ENCODE measurements around the gene ZIC5. TPM values are rescaled to one million over a fixed set of nuclear protein-coding genes. Genes with fewer than 3 reads are reported as not detected.

ZIC5 gene
- total RNA-seq, 2 donors from 2014 or later = not detected

DNA sequence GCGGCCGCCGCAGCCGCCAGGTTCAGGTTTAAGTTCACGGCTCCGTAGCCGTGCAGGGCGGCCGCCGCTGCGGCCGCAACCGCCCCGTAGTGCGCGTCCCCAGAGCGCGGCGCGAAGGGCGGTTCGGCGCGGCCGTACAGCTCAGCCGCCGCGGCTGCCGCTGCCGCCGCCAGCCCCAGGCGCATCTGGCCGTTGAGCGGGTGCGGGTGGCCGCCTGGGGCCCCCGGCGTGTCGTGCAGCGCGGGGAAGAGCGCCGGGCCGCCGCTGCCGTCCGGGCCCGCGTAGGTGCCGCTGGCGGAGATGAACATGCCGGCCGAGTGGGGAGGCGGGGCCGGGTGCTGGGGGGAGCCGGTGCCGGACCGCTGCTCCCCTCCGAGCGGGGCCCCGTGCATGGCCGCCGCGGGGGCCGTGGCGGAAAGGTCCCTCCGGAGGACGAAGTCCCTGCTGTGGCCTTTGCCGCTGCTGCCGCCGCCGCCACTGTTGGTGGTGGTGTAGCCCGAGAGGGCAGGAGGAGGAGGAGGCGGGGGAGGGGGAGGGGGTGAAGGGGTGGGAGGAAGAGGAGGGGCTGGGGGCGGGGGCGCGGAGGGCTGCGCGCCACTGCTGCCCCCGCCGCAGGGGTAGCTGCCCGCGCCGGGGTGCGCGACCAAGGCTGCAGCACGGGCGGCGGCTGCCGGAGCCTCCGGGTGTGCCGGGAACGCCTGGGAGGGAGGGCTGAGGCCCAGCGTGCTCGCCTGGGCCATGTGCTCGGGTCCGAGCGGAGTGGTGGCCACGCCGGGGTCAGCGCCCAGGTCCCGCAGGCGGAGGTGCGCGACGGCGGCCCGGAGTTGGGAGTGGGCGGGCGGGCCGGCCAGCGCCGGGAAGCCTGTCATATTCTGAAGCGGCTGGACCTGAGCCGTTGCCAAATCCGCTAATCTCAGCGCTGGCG lies 654 bp downstream of the ZIC5 start:
- Histone ChIP-seq H3K9me3 (no peaks in the 10 kb centered on the region), H3K27ac (no peak overlapping the region), H3K27me3 (replicated peaks; ENCODE audit: insufficient read depth) (peaks cover 46% of the 10 kb centered on the region), H3K4me1 (ENCODE audit: control insufficient read depth in 1 of 2, low read depth in 2 of 2) (peaks cover 19 to 35% of the 10 kb centered on the region in 2 donors), H3K4me3 (peak overlapping the region; percentile 56), H3K36me3 (no peaks in the 10 kb centered on the region)
- ATAC-seq (ENCODE audit: insufficient number of reproducible peaks, low FRiP score, low read depth) = no peak
- no peak for DNase-seq (ENCODE audit: low spot score)
- no peak for TF ChIP-seq CTCF (IDR thresholded peaks at IDR 0.05)

GRCh38 chr13:99969919-99970650 lies 1.5 kb downstream of the ZIC5 start:
- no peak for TF ChIP-seq CTCF (IDR thresholded peaks at IDR 0.05)
- H3K9me3 ChIP-seq = no peaks in the 10 kb centered on the region
- DNase-seq (ENCODE audit: low spot score) = no peak
- H3K4me3 ChIP-seq = peak overlapping the region; percentile 62
- no peak overlapping the region for H3K27ac ChIP-seq
- no peak for ATAC-seq (ENCODE audit: insufficient number of reproducible peaks, low FRiP score, low read depth)
- H3K4me1 ChIP-seq (ENCODE audit: control insufficient read depth in 1 of 2, low read depth in 2 of 2) = peaks cover 19 to 35% of the 10 kb centered on the region in 2 donors
- H3K27me3 ChIP-seq (replicated peaks; ENCODE audit: insufficient read depth) = peaks cover 45% of the 10 kb centered on the region
- H3K36me3 ChIP-seq = no peaks in the 10 kb centered on the region

DNA sequence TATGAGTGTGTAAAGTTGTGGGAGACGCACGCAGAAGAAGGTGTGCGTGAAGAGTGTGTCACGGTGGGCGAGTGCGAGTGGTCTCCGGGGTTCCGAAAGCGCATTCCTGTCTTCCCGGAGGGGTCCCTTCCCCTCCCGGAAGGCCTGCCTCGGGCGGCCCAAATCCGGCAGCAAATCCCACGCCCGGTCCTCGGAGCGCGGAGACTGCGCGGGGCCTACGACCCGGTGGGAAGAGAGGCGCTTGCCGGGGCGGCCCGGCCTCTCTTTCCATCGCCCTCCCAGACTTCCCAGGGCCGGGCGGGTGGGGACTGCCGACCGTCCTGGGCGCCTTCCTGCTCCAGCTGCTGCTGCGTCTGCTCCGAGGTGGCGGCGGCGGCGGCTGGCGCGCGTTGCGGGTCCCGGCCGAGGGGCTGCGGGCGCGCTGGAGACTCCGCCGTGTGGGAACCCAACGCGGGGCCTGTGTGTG lies 2.1 kb downstream of the ZIC5 start:
- Histone ChIP-seq H3K4me3 (peak overlapping the region; percentile 62), H3K9me3 (no peaks in the 10 kb centered on the region), H3K4me1 (ENCODE audit: control insufficient read depth in 1 of 2, low read depth in 2 of 2) (peaks cover 19 to 35% of the 10 kb centered on the region in 2 donors), H3K27ac (no peak overlapping the region), H3K36me3 (no peaks in the 10 kb centered on the region), H3K27me3 (replicated peaks; ENCODE audit: insufficient read depth) (peaks cover 45% of the 10 kb centered on the region)
- ATAC-seq (ENCODE audit: insufficient number of reproducible peaks, low FRiP score, low read depth) (no peak), DNase-seq (ENCODE audit: low spot score) (no peak)
- no peak for TF ChIP-seq CTCF (IDR thresholded peaks at IDR 0.05)

GRCh38 chr13:99968521-99969452 lies 2.8 kb downstream of the ZIC5 start:
- H3K27ac ChIP-seq = no peak overlapping the region
- H3K27me3 ChIP-seq (replicated peaks; ENCODE audit: insufficient read depth) = peaks cover 45% of the 10 kb centered on the region
- no peaks in the 10 kb centered on the region for H3K9me3 ChIP-seq
- H3K36me3 ChIP-seq = no peaks in the 10 kb centered on the region
- peak overlapping the region; percentile 61 for H3K4me3 ChIP-seq
- TF ChIP-seq CTCF (IDR thresholded peaks at IDR 0.05) = no peak
- ATAC-seq (ENCODE audit: insufficient number of reproducible peaks, low FRiP score, low read depth) (peak; percentile 29), DNase-seq (ENCODE audit: low spot score) (no peak)
- H3K4me1 ChIP-seq (ENCODE audit: control insufficient read depth in 1 of 2, low read depth in 2 of 2) = peaks cover 19 to 35% of the 10 kb centered on the region in 2 donors
